Endothelial cell of umbilical vein (primary cell): ENCODE measurements around the gene HOXA1. TPM values are rescaled to one million over a fixed set of nuclear protein-coding genes. Genes with fewer than 3 reads are reported as not detected.

Experiments used
- BruUV-seq: library from RNA; stranded (reverse); fragments of 400-500 nt; replicated peaks from 2 replicates; lab custom pipeline; 2021; lab: Mats Ljungman, UMichigan
- CTCF ChIA-PET: fragments of 300-600, 350-600 bp; sonication (Branson Sonifier 250); formaldehyde crosslinking; loops from one replicate; lab custom pipeline; 2021; ENCODE audit warnings: antibody characterized with exemption, inconsistent platforms; lab: Charles Lee
- POLR2A ChIA-PET: fragments of 300-600, 350-600 bp; sonication (Branson Sonifier 250); formaldehyde crosslinking; loops from one replicate; lab custom pipeline; 2021; ENCODE audit warnings: antibody characterized with exemption, inconsistent platforms; lab: Charles Lee
- DNase-seq: peaks from one replicate; pipeline ENCODE4 v3.0.0-alpha.2; 2011; ENCODE audit warnings: low read depth, low spot score
- FAIRE-seq: peaks from 2 replicates; lab custom pipeline; 2011; peaks lifted over from hg19 to GRCh38; lab: Jason Lieb, UNC
- H2AFZ ChIP-seq: 2 replicates; pipeline ENCODE4 v1.6.0; 2012; ENCODE audit warnings: low read depth, low read length, control low read depth, inconsistent platforms
- H3K27ac ChIP-seq: 2 replicates; pipeline ENCODE4 v1.5.1; 2011; ENCODE audit warnings: low read depth, mild to moderate bottlenecking, control low read depth, low read length, moderate library complexity; ENCODE audit not compliant: insufficient read depth
- H3K27me3 ChIP-seq, 2 experiments: 2 replicates each; pipeline versions ENCODE4 v1.6.0 to v1.6.1; 2011; ENCODE audit warnings: low read length in 2 of 2, mixed read lengths in 1 of 2; ENCODE audit not compliant: control insufficient read depth in 2 of 2, insufficient read depth in 2 of 2
- H3K36me3 ChIP-seq, 2 experiments: 2 replicates in 1 of 2; 3 replicates in 1 of 2; pipeline ENCODE4 v1.5.1; 2011; ENCODE audit warnings: low read length in 2 of 2, mild to moderate bottlenecking in 1 of 2, moderate library complexity in 1 of 2; ENCODE audit not compliant: control insufficient read depth in 2 of 2, insufficient read depth in 2 of 2; ENCODE audit errors: extremely low read depth in 1 of 2
- H3K4me1 ChIP-seq: 3 replicates; pipeline ENCODE4 v1.5.1; 2011; ENCODE audit warnings: mild to moderate bottlenecking, low read length; ENCODE audit not compliant: control insufficient read depth, insufficient read depth; ENCODE audit errors: extremely low read depth
- H3K4me2 ChIP-seq: 2 replicates; pipeline ENCODE4 v1.6.1; 2011; ENCODE audit warnings: low read length, control low read depth, mixed read lengths; ENCODE audit not compliant: insufficient read depth
- H3K4me3 ChIP-seq, 3 experiments: fragments of 200-600 bp in 1 of 3; sonication (generic), shearing (Covaris generic) in 1 of 3; replicated peaks in 1 of 3; 2 replicates each; pipeline ENCODE4 v1.5.1; 2011 to 2016; ENCODE audit warnings: control low read depth in 3 of 3, low read length in 3 of 3, mild to moderate bottlenecking in 2 of 3, inconsistent platforms in 1 of 3, low read depth in 1 of 3, moderate library complexity in 1 of 3; ENCODE audit not compliant: insufficient read depth in 1 of 3
- H3K79me2 ChIP-seq: 2 replicates; pipeline ENCODE4 v1.6.0; 2012; ENCODE audit warnings: low read length, inconsistent platforms; ENCODE audit not compliant: control insufficient read depth, insufficient read depth
- H3K9ac ChIP-seq: replicated peaks from 2 replicates; pipeline ENCODE3; 2011; ENCODE audit warnings: low read length, control low read depth; ENCODE audit not compliant: insufficient read depth; ENCODE audit errors: extremely low read depth
- H3K9me1 ChIP-seq: replicated peaks from 3 replicates; pipeline ENCODE4 v1.6.0; 2011; ENCODE audit warnings: mild to moderate bottlenecking, low read length; ENCODE audit not compliant: control insufficient read depth, insufficient read depth; ENCODE audit errors: extremely low read depth
- H3K9me3 ChIP-seq: replicated peaks from 2 replicates; pipeline ENCODE4 v1.5.1; 2012; ENCODE audit warnings: low read length, inconsistent platforms; ENCODE audit not compliant: control insufficient read depth, insufficient read depth
- H4K20me1 ChIP-seq: replicated peaks from 2 replicates; pipeline ENCODE3; 2011; ENCODE audit warnings: mild to moderate bottlenecking, low read length; ENCODE audit not compliant: control insufficient read depth, insufficient read depth; ENCODE audit errors: extremely low read depth
- EZH2 ChIP-seq: IDR thresholded peaks from 2 replicates; pipeline ENCODE4 v1.6.1; 2012; ENCODE audit warnings: borderline replicate concordance, low read depth, mild to moderate bottlenecking, moderate library complexity, low read length, inconsistent platforms; ENCODE audit not compliant: severe bottlenecking
- FOS ChIP-seq: IDR thresholded peaks from 2 replicates; pipeline ENCODE4 v1.6.1; 2011; ENCODE audit warnings: mild to moderate bottlenecking, low read length, moderate library complexity, borderline replicate concordance; ENCODE audit not compliant: insufficient read depth
- GATA2 ChIP-seq: IDR thresholded peaks from 2 replicates; pipeline ENCODE4 v1.7.0; 2011; ENCODE audit warnings: low read depth, mild to moderate bottlenecking, moderate library complexity, mixed read lengths, low read length; ENCODE audit not compliant: insufficient read length, insufficient read depth
- JUN ChIP-seq: IDR thresholded peaks from 2 replicates; pipeline ENCODE4 v1.6.1; 2011; ENCODE audit warnings: borderline replicate concordance, low read depth; ENCODE audit not compliant: insufficient read length, insufficient read depth
- MYC ChIP-seq: IDR thresholded peaks from one replicate; pipeline ENCODE4 v1.6.1; 2011; ENCODE audit warnings: mild to moderate bottlenecking, low read depth, low read length
- POLR2A ChIP-seq: IDR thresholded peaks from 2 replicates; pipeline ENCODE4 v1.6.1; 2012; ENCODE audit warnings: low read depth, mild to moderate bottlenecking, control low read depth, low read length
- POLR2AphosphoS5 ChIP-seq: IDR thresholded peaks from 2 replicates; pipeline ENCODE4 v1.6.1; 2012; ENCODE audit warnings: low read depth, mild to moderate bottlenecking, control low read depth, low read length, moderate library complexity; ENCODE audit not compliant: insufficient read depth
- dilution Hi-C: fragments of 300-500 bp; cut with MboI; formaldehyde crosslinking; loops from one replicate; pipeline ENCODE4 v1.15.0; 2019; ENCODE audit warnings: low sequenced_read_pairs; ENCODE audit not compliant: extremely low pct_ligation_motif_present
- intact Hi-C: fragments of 100-400 bp; cut with micrococcal nuclease; formaldehyde crosslinking; loops from one replicate; pipeline ENCODE4 v1.10.0; 2022
- polyA plus RNA-seq, 4 experiments: library from polyadenylated mRNA; depleted of rRNA in 3 of 4; stranded (reverse) in 3 of 4; unstranded in 1 of 4; fragments of >200 nt; gene quantifications; 2 replicates each; pipeline versions ENCODE4 v1.2.1 to v1.2.3, GENCODE V29; 2011 to 2012; ENCODE audit warnings: missing spikeins in 1 of 4
- total RNA-seq: library from RNA; stranded (reverse); gene quantifications from 2 replicates; pipeline ENCODE4 v1.2.3, GENCODE V29; 2021
- TF ChIP-seq, protein P1 (sequence below), 2 donors: IDR thresholded peaks; 1 replicate in 1 of 2; 2 replicates in 1 of 2; pipeline ENCODE4 v1.5.1; 2011; ENCODE audit warnings: low read length in 2 of 2, mild to moderate bottlenecking in 2 of 2, moderate library complexity in 2 of 2, control low read depth in 1 of 2, inconsistent platforms in 1 of 2, low read depth in 1 of 2; ENCODE audit not compliant: insufficient read depth in 1 of 2; ENCODE audit errors: extremely low read depth in 1 of 2
- TF ChIP-seq, protein P2 (sequence below): IDR thresholded peaks from 2 replicates; pipeline ENCODE4 v1.6.1; 2011; ENCODE audit not compliant: insufficient read depth, insufficient read length

HOXA1 gene
- total and polyA plus RNA-seq, 2 donors (not counting 3 experiments of a cell fraction or from before 2014, with no cell fraction given): 1.2 to 2.4 TPM

DNA sequence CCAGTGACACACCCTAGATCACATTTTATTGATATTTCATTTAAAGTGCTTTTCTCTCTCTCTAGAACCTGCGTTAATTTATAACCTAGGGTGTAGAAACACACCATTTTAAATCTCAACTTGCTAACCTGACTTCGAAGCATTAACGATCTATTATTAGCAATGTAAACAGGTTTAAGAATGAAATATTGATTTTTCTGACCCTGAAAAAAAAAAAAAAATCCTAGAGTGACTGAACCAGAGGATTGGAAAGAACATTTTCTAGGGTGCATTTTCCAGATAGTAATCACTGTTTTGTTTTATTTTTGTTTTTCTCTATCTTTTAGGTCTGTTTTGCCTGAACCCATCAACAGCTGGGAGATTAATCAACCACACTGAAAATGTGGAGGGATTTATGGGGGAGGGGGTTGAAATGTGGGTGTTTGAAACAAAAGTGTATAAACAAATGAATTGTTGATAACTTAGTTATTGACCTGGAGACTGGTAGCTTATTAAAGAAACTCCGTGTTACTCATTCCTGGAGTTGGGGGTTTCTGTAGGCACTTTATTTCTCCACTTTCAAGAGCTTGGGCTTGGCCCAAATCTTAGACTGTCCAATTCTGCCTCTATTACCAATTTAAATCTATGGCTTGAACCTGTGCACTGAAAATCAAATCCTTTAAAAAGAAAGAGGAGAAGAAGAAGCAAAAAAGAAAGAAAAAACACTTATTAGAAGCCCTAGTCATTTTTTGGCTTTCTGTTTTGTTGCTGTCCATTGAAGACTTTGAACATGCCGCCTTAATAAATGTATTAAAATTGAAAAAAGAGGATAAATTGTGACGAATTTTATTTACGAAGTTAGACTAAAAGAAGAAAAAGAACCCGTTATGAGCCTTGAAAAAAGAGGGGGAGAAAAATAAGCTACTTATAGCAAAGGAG lies 3.9 kb upstream of the HOXA1 start:
- DNase-seq: peak; percentile 52
- peak overlapping the region; percentile 74 for H3K4me2 ChIP-seq
- H4K20me1 ChIP-seq: no peaks in the 10 kb centered on the region
- no peaks in the 10 kb centered on the region for H3K27me3 ChIP-seq
- H3K9ac ChIP-seq: peak overlapping the region; percentile 90
- dilution Hi-C loops: no loop called here
- FAIRE-seq: peak; percentile 47
- TF ChIP-seq FOS (no peak), MYC (no peak), POLR2A (no peak), GATA2 (no peak), EZH2 (no peak), POLR2AphosphoS5 (no peak), JUN (no peak)
- TF ChIP-seq, protein P1, sequence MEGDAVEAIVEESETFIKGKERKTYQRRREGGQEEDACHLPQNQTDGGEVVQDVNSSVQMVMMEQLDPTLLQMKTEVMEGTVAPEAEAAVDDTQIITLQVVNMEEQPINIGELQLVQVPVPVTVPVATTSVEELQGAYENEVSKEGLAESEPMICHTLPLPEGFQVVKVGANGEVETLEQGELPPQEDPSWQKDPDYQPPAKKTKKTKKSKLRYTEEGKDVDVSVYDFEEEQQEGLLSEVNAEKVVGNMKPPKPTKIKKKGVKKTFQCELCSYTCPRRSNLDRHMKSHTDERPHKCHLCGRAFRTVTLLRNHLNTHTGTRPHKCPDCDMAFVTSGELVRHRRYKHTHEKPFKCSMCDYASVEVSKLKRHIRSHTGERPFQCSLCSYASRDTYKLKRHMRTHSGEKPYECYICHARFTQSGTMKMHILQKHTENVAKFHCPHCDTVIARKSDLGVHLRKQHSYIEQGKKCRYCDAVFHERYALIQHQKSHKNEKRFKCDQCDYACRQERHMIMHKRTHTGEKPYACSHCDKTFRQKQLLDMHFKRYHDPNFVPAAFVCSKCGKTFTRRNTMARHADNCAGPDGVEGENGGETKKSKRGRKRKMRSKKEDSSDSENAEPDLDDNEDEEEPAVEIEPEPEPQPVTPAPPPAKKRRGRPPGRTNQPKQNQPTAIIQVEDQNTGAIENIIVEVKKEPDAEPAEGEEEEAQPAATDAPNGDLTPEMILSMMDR (IDR thresholded peaks at IDR 0.05; ENCODE audit: extremely low read depth in 1 of 2, insufficient read depth in 1 of 2, low read depth in 1 of 2, low read length in 2 of 2): no peak
- TF ChIP-seq, protein P2, sequence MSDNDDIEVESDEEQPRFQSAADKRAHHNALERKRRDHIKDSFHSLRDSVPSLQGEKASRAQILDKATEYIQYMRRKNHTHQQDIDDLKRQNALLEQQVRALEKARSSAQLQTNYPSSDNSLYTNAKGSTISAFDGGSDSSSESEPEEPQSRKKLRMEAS: no peak
- no peaks in the 10 kb centered on the region for H3K9me1 ChIP-seq
- peak overlapping the region; percentile 80 to 92 (median 86) for H3K4me3 ChIP-seq
- peaks cover 69% of the 10 kb centered on the region for H3K4me1 ChIP-seq
- H3K27ac ChIP-seq: peak overlapping the region; percentile 93
- intact Hi-C loops: loop anchor here (5.0 kb wide), 1 partner anchor 727 kb away; no protein-coding TSS in a partner anchor
- POLR2A ChIA-PET: interaction anchor here (0.8 to 1.2 kb wide), 5 partner anchors 23 to 242 kb away, joined by 3 to 4 read pairs (median 3); partner anchors contain the start of genes HOXA5 and SKAP2
- CTCF ChIA-PET: interaction anchor here (0.9 to 9.6 kb wide), 15 partner anchors 10 to 1207 kb away, joined by 3 to 124 read pairs (median 4); partner anchors contain the start of genes HOXA5 and HOXA9
- no TSS peak for BruUV-seq
- H3K9me3 ChIP-seq: no peaks in the 10 kb centered on the region
- H3K36me3 ChIP-seq: peaks cover 0 to 3% of the 10 kb centered on the region in 2 experiments
- no peak overlapping the region for H2AFZ ChIP-seq
- peaks cover 93% of the 10 kb centered on the region for H3K79me2 ChIP-seq
